Neural progenitor cell (in vitro differentiated cells): ENCODE results near the gene TBX21.

ENCODE experiments used
- EZH2 ChIP-seq: fragments of 200-600 bp; sonication (generic); IDR thresholded peaks from 2 replicates; pipeline ENCODE4 v1.6.1; 2017; ENCODE audit warnings: antibody characterized with exemption, mild to moderate bottlenecking, moderate library complexity
- TF ChIP-seq, protein P1 (sequence below): fragments of 200-600 bp; sonication (generic); IDR thresholded peaks from 2 replicates; pipeline ENCODE4 v1.5.1; 2017; ENCODE audit warnings: antibody characterized with exemption, mild to moderate bottlenecking

- TF ChIP-seq, protein P1, sequence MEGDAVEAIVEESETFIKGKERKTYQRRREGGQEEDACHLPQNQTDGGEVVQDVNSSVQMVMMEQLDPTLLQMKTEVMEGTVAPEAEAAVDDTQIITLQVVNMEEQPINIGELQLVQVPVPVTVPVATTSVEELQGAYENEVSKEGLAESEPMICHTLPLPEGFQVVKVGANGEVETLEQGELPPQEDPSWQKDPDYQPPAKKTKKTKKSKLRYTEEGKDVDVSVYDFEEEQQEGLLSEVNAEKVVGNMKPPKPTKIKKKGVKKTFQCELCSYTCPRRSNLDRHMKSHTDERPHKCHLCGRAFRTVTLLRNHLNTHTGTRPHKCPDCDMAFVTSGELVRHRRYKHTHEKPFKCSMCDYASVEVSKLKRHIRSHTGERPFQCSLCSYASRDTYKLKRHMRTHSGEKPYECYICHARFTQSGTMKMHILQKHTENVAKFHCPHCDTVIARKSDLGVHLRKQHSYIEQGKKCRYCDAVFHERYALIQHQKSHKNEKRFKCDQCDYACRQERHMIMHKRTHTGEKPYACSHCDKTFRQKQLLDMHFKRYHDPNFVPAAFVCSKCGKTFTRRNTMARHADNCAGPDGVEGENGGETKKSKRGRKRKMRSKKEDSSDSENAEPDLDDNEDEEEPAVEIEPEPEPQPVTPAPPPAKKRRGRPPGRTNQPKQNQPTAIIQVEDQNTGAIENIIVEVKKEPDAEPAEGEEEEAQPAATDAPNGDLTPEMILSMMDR: no peak
- no peak for TF ChIP-seq EZH2
Observed at GRCh38 chr17:47774987-47775580, 42.0 kb downstream of the TBX21 start.
